Measurements from ENCODE around the gene EOLA1. TPM values are rescaled to one million over a fixed set of nuclear protein-coding genes. Genes with fewer than 3 reads are reported as not detected.

EOLA1 gene
- 10 to 100 TPM; 12.2 to 30.5 (median 17.2) TPM for total RNA-seq

DNA sequence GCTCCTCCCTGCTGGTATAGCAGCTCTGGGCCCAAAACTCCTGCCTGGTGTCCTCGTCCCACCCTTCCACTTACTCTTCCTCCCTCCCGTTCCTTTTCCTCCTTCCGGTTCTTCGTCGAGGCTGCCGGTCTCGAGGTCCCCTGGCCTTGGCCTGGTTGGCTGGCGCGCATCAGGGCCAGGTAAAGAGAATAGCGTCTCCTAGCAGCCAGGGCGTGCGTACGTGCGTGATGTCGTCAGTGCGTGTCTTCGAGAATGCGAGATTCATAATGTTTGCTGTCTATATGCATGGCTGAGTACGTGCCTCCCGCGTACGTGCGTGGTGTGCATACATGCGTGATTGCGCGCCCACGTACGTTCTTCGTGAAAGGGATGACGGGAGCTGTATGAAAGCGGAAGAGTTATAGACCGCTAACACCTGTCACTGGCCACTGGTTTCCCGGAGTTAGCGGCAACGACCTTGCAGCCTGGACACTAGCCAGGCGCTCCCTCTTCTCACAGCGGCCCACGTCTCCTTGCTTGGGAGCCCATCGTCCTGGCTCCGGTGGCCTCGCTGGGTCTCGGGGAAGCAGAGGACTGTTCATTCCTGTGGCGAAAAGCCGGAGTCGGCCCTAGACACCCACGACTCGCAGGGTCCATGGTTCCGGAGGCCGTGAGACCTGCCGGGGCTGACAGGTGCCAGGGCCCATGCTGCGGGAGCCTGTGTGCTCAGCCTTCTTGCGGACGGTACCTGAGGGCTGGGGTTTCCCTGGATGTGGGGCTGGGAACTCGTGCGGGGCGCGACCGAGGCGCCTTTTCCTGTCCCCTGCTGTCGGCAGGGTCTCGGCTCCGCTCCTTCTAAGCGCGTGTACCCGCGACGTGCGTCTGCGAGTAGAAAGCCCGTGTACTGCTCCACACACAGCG, at the start of gene EOLA1:
EOLA1 (plus strand) TSS at position 392 of the 900 bp plus-strand sequence. CDS start 4,619 bp downstream, outside the sequence.
- Histone ChIP-seq H3K36me3 (peaks cover 0 to 5% (median 0%) of the 10 kb centered on the region in 4 donors), H3K4me3 (peak within 1 kb of the TSS; percentile 38 to 81 (median 60)), H3K27me3 (no peaks in the 10 kb centered on the region), H3K27ac (peak within 1 kb of the TSS; percentile 83 to 94 (median 89)), H3K9me3 (no peaks in the 10 kb centered on the region), H3K4me1 (peaks cover 0 to 10% (median 6%) of the 10 kb centered on the region in 4 donors)
- ATAC-seq (ENCODE audit: low FRiP score in 2 of 2) (peak; percentile 77 to 86), DNase-seq (peak; percentile 79 to 93)
- WGBS, 2 donors, result 53% methylated on average over 68 of the region's 71 CpGs; no CpG with 5 or more reads in 1 of the 2 donors
- TF ChIP-seq POLR2AphosphoS5 (IDR thresholded peaks at IDR 0.05) (peak; percentile 79 to 87), POLR2A (IDR thresholded peaks at IDR 0.05) (peak in 2 of 4 donors; percentile 21 to 69), EP300 (IDR thresholded peaks at IDR 0.05) (peak in 2 of 4 donors; percentile 43 to 79)
- TF ChIP-seq, protein P1, sequence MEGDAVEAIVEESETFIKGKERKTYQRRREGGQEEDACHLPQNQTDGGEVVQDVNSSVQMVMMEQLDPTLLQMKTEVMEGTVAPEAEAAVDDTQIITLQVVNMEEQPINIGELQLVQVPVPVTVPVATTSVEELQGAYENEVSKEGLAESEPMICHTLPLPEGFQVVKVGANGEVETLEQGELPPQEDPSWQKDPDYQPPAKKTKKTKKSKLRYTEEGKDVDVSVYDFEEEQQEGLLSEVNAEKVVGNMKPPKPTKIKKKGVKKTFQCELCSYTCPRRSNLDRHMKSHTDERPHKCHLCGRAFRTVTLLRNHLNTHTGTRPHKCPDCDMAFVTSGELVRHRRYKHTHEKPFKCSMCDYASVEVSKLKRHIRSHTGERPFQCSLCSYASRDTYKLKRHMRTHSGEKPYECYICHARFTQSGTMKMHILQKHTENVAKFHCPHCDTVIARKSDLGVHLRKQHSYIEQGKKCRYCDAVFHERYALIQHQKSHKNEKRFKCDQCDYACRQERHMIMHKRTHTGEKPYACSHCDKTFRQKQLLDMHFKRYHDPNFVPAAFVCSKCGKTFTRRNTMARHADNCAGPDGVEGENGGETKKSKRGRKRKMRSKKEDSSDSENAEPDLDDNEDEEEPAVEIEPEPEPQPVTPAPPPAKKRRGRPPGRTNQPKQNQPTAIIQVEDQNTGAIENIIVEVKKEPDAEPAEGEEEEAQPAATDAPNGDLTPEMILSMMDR (IDR thresholded peaks at IDR 0.05), result no peak

DNA sequence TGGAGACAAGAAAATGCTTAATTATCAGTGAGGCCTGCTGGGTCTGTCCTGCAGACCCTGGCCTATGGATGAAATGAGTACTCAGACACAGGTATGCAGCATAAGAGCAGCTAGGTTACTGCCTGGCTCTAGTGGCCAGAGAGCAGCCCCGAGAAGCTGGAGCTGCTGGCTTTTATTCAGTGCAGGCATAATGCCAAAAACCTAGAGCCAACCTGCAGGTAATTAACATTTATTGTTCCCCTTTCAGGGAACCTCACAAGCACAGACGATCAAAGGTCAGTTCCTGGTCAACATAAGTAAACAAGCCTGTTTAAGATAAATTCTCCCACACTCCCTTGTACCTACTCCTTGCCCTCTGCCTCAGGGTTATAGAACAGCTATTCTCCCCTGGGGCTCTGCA, 49.0 kb upstream of the EOLA1 start:
- no peak for TF ChIP-seq POLR2AphosphoS5 (IDR thresholded peaks at IDR 0.05)
- TF ChIP-seq POLR2A (IDR thresholded peaks at IDR 0.05), result no peak
- TF ChIP-seq, protein P1 (IDR thresholded peaks at IDR 0.05), result no peak
- no peak for TF ChIP-seq EP300 (IDR thresholded peaks at IDR 0.05)
- WGBS, 2 donors, result 42 to 49% methylated on average over 1 to 2 of the region's 2 CpGs
- ATAC-seq (ENCODE audit: low FRiP score in 2 of 2), result no peak
- no peaks in the 10 kb centered on the region for H3K9me3 ChIP-seq
- no peak overlapping the region for H3K27ac ChIP-seq
- DNase-seq, result no peak
- no peaks in the 10 kb centered on the region for H3K4me1 ChIP-seq
- no peaks in the 10 kb centered on the region for H3K27me3 ChIP-seq
- H3K36me3 ChIP-seq, result peaks cover 0 to 79% (median 38%) of the 10 kb centered on the region in 4 donors
- H3K4me3 ChIP-seq, result no peak overlapping the region

DNA sequence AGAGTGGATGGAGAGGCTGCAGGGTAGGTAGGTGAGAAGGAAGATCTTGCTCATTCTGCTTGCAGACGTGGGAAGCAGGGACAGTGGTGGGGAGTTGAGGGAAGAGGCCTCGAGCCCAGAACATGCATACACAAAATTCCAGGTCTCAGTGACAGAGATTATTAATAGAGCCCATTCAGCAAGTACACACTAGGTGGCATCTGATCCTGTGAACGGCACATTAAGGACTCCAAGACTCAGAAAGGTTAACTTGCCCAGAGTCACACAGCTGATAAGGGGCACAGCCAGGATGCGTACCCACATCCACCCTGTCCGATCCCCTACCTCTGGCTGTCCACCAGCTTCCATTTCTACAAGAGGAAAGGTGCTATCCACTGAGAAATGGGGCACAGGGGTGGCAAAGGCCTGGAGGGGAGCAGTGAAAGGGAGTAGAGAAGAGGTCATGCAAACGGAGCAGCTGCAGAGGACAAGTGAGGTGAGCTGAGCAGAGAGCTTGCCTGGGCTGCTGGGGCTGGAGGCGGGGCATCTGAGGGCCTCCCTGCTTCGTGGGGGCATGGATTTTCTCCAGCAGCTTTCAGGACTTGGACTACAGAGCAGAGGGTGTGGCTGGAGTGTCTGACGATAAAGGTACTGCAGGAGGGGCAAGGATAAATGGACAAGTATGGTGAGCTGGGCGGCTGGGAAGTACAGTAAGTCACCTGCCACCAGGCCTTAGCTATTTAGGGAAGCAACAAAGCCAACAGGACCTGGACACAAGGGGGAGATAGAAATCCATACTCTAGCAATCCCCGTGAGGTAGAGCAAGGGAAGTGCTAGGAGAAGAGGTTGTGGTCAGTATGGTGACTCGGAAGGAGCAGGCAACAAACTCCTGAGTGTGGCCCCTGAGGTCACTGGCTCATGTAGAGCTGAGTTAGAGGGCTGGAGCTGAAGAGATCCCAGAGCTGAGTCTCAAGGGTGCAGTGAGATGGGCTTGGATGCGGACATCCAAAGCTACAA, 46.9 kb upstream of the EOLA1 start:
- 65 to 78% methylated on average over 7 to 13 of the region's 13 CpGs for WGBS, 2 donors
- TF ChIP-seq, protein P1 (IDR thresholded peaks at IDR 0.05), result no peak
- TF ChIP-seq POLR2A (IDR thresholded peaks at IDR 0.05) (no peak), POLR2AphosphoS5 (IDR thresholded peaks at IDR 0.05) (no peak), EP300 (IDR thresholded peaks at IDR 0.05) (no peak)
- H3K36me3 ChIP-seq, result peaks cover 3 to 82% (median 47%) of the 10 kb centered on the region in 4 donors

DNA sequence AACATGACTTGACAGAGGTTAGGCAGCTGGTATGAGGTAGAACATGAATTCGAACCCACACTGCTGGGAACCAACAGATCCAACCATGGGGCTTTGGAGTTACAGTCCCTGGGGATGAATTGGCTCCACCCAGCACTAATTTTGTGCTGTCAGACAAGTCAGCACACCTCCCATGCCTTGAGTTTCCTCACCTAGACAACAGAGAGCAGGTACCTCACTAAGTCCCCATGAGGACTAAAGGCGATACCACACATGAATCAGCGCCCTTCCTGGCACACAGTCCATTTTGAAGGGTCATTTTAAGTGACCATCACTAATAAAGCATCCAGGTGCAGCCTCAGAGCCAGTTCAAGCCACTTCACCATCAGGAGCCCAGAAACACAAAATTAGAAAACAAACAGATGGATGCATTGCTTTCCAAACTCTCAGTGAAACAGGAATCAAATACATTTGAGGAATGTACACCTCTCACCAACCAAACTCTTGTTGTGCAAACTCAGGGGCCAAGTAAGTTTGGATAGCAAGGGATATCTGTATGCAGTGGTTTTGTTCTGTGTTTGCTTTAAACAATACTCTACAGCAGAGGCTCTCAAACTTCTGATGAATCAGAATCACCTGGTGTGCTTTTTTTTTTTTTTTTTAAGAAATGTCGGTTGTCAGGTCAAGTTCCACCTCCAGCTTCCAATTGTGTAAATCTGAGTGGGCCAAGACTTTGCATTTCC, 45.8 kb upstream of the EOLA1 start:
- Histone ChIP-seq H3K27me3 (no peaks in the 10 kb centered on the region), H3K4me3 (no peak overlapping the region), H3K27ac (no peak overlapping the region), H3K4me1 (no peaks in the 10 kb centered on the region), H3K9me3 (no peaks in the 10 kb centered on the region), H3K36me3 (peaks cover 3 to 78% (median 41%) of the 10 kb centered on the region in 4 donors)
- TF ChIP-seq POLR2AphosphoS5 (IDR thresholded peaks at IDR 0.05) (no peak), POLR2A (IDR thresholded peaks at IDR 0.05) (no peak), EP300 (IDR thresholded peaks at IDR 0.05) (no peak)
- TF ChIP-seq, protein P1 (IDR thresholded peaks at IDR 0.05), result no peak
- peak in 1 of 2 donors; percentile 72 for ATAC-seq (ENCODE audit: low FRiP score in 2 of 2)
- no peak for DNase-seq
- WGBS, 2 donors, result 64 to 80% methylated on average over 4 of the region's 4 CpGs

More for the DNA sequence above, 46.9 kb upstream of the EOLA1 start:
- H3K27ac ChIP-seq, result no peak overlapping the region
- no peaks in the 10 kb centered on the region for H3K4me1 ChIP-seq
- no peaks in the 10 kb centered on the region for H3K9me3 ChIP-seq
- ATAC-seq (ENCODE audit: low FRiP score in 2 of 2) (no peak), DNase-seq (no peak)
- no peak overlapping the region for H3K4me3 ChIP-seq
- no peaks in the 10 kb centered on the region for H3K27me3 ChIP-seq

Measured in upper lobe of left lung (tissue), 6 donors.